ENCODE data around the gene GPX5. TPM values are rescaled to one million over a fixed set of nuclear protein-coding genes. Genes with fewer than 3 reads are reported as not detected.

GPX5 gene
- total RNA-seq, 1 donor from 2014 or later: not detected

DNA sequence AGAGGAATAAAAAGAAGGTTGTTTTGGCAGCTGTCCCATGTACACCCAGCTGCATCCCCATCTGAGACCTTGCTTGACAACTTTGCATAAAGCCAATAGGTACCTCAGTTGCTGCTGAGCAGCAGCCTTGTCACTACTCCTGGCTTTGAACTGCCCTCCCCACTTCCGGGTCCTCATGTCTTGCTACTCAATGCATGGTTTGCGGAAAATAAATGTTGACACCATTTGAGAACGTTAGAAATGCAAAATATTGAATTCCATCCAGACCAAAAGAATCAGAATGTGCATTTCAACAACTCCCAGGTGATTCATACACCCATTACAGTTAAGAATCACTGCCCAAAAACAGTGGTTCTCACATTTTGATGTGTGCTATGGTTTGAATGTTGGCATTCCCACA lies 32.9 kb downstream of the GPX5 start:
- ATAC-seq: no peak

DNA sequence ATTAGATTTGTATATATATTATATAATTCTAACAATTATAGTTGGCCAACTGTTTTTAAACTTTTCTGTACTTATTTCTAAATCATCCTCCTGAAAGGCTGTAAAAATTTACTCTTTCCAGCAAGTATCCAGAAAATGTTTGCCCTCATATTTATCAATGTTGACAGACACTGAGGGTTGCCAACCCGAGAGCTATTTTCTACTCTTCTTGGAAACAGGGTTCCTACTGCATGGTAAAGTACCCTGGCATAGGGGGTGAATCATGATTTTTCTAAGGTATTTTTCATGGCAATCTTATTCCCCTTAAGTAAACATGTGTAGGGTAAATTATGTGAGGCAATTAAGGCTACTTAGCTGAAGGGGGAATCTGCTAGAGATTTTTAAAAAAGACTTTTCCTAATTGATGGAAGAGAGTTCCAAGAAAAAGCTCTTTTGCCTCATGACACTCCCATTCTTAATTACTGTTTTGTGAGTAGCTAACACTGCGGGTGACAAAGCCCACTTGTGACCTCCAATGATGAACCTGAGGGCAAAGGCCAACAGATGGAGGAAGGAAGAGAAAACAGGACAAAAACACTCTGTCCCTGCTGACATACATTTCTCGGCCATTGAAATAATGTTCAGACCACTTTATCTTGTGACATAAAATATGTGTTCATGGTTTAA lies 37.9 kb downstream of the GPX5 start:
- no peak for ATAC-seq

DNA sequence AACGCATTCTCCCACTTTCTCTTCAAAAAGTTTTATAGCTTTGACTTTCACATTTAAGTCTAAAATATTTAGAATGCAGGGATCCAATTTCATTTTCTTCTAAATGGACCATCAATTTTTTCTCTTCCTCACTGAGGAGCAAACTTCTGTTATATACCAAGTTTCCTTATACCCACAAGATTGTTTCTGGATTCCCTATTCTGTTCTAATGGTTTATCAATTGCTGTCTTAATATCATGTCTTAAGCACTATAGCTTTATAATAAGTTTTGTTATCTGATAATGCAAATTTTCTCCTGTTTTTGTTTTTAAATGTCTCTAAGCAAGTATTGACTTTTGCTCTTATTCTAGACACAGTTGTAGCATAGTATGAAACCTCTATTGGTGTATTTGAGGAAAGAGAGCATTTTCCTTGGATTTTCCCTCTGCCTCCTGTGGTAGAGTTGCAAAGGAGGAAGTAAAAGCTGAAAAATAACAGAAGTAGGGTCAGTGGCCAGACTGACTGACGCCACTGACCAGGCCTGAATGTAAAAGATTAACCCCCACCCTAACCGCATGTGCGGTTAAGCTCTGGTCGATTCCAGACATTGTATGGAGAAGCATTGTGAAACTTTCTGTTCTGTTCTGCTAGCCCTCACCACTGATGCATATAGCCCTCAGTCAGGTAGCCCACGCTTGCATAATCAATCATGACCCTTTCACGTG lies 40.3 kb downstream of the GPX5 start:
- no peak for ATAC-seq

DNA sequence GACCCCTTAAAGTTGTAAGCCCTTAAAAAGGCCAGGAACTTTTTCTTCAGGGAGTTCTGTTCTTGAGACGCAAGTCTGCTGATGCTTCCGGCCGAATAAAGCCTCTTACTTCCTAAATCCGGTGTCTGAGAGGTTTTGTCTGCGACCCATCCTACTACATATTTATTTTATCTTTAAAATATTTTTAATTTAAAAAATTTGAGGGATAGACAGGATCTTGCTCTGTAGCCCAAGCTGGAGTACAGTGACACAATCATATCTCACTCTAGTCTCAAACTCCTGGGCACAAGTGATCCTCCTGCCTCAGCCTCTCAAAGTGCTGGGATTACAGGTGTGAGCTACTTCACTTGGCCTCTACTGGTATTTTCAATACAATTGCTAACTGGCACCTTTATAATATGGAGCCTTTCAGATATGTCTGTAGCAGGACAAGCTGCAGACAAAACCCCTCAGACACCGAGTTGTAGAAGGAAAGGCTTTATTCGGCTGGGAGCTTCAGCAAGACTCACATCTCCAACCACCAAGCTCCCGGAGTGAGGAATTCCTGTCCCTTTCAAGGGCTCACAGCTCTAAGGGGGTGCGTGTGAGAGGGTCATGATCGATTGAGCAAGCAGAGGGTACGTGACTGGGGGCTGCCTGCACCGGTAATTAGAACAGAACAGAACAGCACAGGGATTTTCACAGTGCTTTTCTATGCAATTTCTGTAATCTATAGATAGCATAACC lies 41.0 kb downstream of the GPX5 start:
- no peak for ATAC-seq

- no peak for ATAC-seq
Measured at GRCh38 chr6:28567506-28567905, 41.8 kb downstream of the GPX5 start.

DNA sequence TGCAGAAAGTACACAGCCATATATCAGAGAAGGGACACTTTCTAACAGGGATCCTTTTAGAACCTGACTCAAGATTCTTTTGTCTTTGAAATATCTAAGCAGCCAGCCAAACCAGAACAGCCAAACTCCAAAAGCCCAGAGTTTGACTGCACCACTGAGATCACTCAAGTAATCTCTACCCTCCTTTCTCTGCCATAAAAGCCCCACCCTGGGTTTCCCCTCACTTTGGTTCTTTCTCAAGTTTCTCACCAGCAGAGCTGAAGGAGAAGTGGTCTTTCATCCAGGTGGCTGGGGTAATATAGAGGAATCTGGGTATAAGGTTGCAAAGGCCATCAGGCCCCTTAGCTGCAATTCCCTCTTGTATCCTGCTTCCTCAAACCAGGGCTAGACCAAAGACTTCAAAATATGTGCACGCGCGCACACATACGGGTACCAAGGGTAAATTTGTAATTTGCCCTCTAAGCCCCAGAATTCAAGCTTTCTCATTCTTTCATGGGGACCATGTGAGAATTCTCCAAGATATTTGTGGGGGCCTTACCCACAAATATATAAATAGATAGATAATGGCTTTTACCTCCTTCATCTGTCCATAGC lies 42.9 kb downstream of the GPX5 start:
- ATAC-seq: no peak

- ATAC-seq: no peak
Measured at GRCh38 chr6:28569748-28570147, 44.1 kb downstream of the GPX5 start.

DNA sequence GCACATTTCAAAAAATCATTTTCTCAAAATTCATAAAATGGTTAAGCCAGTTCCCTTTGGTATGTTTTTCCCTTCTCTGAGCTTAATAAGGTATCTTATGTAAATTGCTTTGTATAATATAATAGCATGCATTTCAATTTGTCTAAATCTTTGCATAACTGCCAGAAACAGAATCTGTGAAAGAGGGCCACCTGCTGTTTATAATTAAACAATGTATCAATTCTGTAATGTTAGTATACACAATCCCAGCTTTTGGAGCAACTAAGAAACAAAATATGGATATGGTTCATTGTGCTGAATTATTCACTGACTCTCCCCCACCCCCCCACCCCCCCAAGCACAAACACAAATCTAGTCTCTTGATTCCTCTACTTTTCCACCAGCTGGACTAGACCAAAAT lies 54.8 kb downstream of the GPX5 start:
- no peak for ATAC-seq

- ATAC-seq: no peak
Measured at GRCh38 chr6:28583463-28583862, 57.8 kb downstream of the GPX5 start.

Other genes starting within 250 kb of the GPX5 start
- 0.76 TPM for gene PGBD1, start 244.3 kb upstream of the GPX5 start, total RNA-seq
- 9.4 TPM for gene ZSCAN31, start 189.7 kb upstream of the GPX5 start, total RNA-seq
- gene ZKSCAN3, start 175.9 kb upstream of the GPX5 start, total RNA-seq: 2.4 TPM
- gene ZSCAN12, start 126.1 kb upstream of the GPX5 start, total RNA-seq: 2.5 TPM
- gene ZSCAN23, start 82.4 kb upstream of the GPX5 start, total RNA-seq: 0.72 TPM
- gene GPX6, start 10.1 kb upstream of the GPX5 start, total RNA-seq: not detected